Karpas-422 (cell line): Measurements from ENCODE around the gene SERPINI1. TPM values are rescaled to one million over a fixed set of nuclear protein-coding genes. Genes with fewer than 3 reads are reported as not detected.

Experiments
- DNase-seq: peaks from one replicate; pipeline ENCODE4 v3.0.0-alpha.2; 2015
- H2AFZ ChIP-seq: fragments of 200-600 bp; sonication (generic); 2 replicates; pipeline ENCODE4 v1.6.1; 2014; ENCODE audit warnings: antibody characterized with exemption, low read length, mixed read lengths
- H3K27ac ChIP-seq: fragments of 200-600 bp; sonication (generic); 2 replicates; pipeline ENCODE4 v1.5.1; 2014; ENCODE audit warnings: mild to moderate bottlenecking, low read length, moderate library complexity
- H3K27me3 ChIP-seq: fragments of 200-600 bp; sonication (generic); 2 replicates; pipeline ENCODE4 v1.6.1; 2014; ENCODE audit warnings: low read length, mixed read lengths
- H3K36me3 ChIP-seq: fragments of 200-600 bp; sonication (generic); 2 replicates; pipeline ENCODE4 v1.6.1; 2014; ENCODE audit warnings: low read length, mixed read lengths; ENCODE audit not compliant: insufficient read depth
- H3K4me1 ChIP-seq: fragments of 200-600 bp; sonication (generic); 2 replicates; pipeline ENCODE4 v1.6.1; 2014; ENCODE audit warnings: mild to moderate bottlenecking, low read length, mixed read lengths
- H3K4me2 ChIP-seq: fragments of 200-600 bp; sonication (generic); 2 replicates; pipeline ENCODE4 v1.6.1; 2014; ENCODE audit warnings: low read length, low read depth, mild to moderate bottlenecking; ENCODE audit not compliant: poor library complexity, severe bottlenecking
- H3K4me3 ChIP-seq: fragments of 200-600 bp; sonication (generic); 2 replicates; pipeline ENCODE4 v1.5.1; 2014; ENCODE audit warnings: mild to moderate bottlenecking, antibody characterized with exemption, low read length, mixed read lengths
- H3K79me2 ChIP-seq: fragments of 200-600 bp; sonication (generic); 2 replicates; pipeline ENCODE4 v1.6.1; 2014; ENCODE audit warnings: mild to moderate bottlenecking, low read length, mixed read lengths
- H3K9ac ChIP-seq: fragments of 200-600 bp; sonication (generic); 2 replicates; pipeline ENCODE4 v1.6.0; 2014; ENCODE audit warnings: low read length
- H3K9me2 ChIP-seq: fragments of 200-600 bp; sonication (generic), shearing (Covaris generic); replicated peaks from 2 replicates; pipeline ENCODE4 v1.6.0; 2014; ENCODE audit warnings: mild to moderate bottlenecking, low read length, moderate library complexity; ENCODE audit not compliant: insufficient read depth
- H3K9me3 ChIP-seq: fragments of 300-700, 200-600 bp; sonication (generic); 2 replicates; pipeline ENCODE4 v1.6.1; 2014; ENCODE audit warnings: low read length, mixed read lengths
- H4K20me1 ChIP-seq: fragments of 200-600 bp; sonication (generic); 2 replicates; pipeline ENCODE4 v1.6.1; 2014; ENCODE audit warnings: mild to moderate bottlenecking, antibody characterized with exemption, low read length, low read depth; ENCODE audit not compliant: insufficient read depth
- total RNA-seq: library from RNA; depleted of rRNA; stranded (reverse); fragments of >200 nt; shearing (Covaris generic); gene quantifications from 2 replicates; pipeline ENCODE4 v1.2.3, GENCODE V29; 2014; ENCODE audit warnings: low replicate concordance

Gene SERPINI1
- total RNA-seq, 1 experiment from 2014 or later, result not detected

- Histone ChIP-seq H3K79me2 (peaks cover 24% of the 10 kb centered on the region), H3K4me3 (no peak overlapping the region)
- DNase-seq, result no peak
These were observed 1.5 kb downstream of the SERPINI1 start for GRCh38 chr3:167736997-167737396.

DNA sequence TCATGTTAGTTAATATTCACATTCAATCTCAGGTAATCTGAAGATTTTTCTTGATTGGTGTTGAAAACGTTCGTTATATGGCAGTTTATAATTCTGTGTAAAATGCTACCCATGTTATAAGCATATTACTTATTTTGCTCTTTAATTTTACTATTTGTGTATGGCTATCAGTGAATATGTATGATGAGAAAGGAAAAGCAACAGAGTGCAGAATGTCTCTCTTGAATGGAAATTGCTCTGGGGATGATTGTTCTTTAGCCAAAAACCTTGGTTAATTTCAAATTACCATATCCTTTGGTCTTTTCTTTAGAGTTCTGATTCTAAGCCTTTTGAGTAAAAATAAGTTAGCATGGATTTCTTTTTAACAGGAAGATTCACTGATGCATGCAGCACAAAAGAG, 2.5 kb downstream of the SERPINI1 start:
- Histone ChIP-seq H4K20me1 (peaks cover 9% of the 10 kb centered on the region), H3K9ac (no peak overlapping the region), H3K4me1 (peaks cover 22% of the 10 kb centered on the region), H2AFZ (no peak overlapping the region), H3K9me2 (no peaks in the 10 kb centered on the region), H3K27ac (no peak overlapping the region), H3K9me3 (no peaks in the 10 kb centered on the region), H3K4me3 (no peak overlapping the region), H3K36me3 (no peaks in the 10 kb centered on the region), H3K4me2 (no peak overlapping the region), H3K27me3 (no peaks in the 10 kb centered on the region), H3K79me2 (peaks cover 14% of the 10 kb centered on the region)
- DNase-seq, result no peak

More at GRCh38 chr3:167736997-167737396, 1.5 kb downstream of the SERPINI1 start:
- H3K9me3 ChIP-seq, result no peaks in the 10 kb centered on the region
- H3K36me3 ChIP-seq, result peaks cover 5% of the 10 kb centered on the region; the same call in 1 of the 2 replicates
- no peaks in the 10 kb centered on the region for H3K9me2 ChIP-seq
- H3K4me2 ChIP-seq, result peak overlapping the region; percentile 86
- peaks cover 32% of the 10 kb centered on the region for H3K4me1 ChIP-seq
- no peaks in the 10 kb centered on the region for H3K27me3 ChIP-seq
- H2AFZ ChIP-seq, result no peak overlapping the region
- no peak overlapping the region for H3K27ac ChIP-seq
- H4K20me1 ChIP-seq, result peaks cover 19% of the 10 kb centered on the region
- H3K9ac ChIP-seq, result no peak overlapping the region

DNA sequence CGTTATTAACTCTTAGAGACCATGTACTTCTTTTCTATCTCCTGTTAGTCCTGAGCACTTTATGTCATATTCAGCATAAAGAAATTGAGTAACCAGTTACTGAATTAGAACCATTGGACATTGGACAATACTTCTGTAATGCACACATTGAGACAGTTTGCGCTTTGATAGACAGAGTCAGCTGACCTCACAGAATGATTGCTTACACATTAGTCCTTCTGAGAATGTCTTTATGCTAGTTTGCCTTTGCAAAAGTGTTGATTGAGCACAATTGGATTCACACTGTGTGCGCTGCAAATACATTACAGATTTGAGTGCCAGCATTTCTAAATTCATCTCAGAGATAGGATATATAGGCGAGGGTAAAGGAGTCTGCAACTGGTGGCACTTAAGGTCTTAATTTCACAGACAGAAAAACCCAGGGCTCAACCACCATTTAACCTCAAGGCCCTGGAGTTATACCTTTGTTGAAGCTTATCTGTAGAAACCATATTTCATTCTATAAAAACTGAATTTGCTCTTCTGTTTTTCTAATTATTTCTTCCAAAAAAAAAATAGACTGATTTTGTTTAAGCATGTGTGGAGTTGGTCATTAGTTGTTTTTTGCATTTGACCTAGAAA, 3.8 kb downstream of the SERPINI1 start:
- Histone ChIP-seq H3K9ac (no peak overlapping the region), H3K79me2 (peaks cover under 1% of the 10 kb centered on the region), H3K27ac (no peak overlapping the region), H4K20me1 (peaks cover 4% of the 10 kb centered on the region; the same call in 1 of the 2 replicates), H3K36me3 (no peaks in the 10 kb centered on the region), H3K9me2 (no peaks in the 10 kb centered on the region), H3K4me2 (no peak overlapping the region), H3K4me1 (peaks cover 15% of the 10 kb centered on the region), H3K4me3 (no peak overlapping the region), H3K27me3 (no peaks in the 10 kb centered on the region), H3K9me3 (no peaks in the 10 kb centered on the region), H2AFZ (no peak overlapping the region)
- no peak for DNase-seq

GRCh38 chr3:167740961-167741587, 5.6 kb downstream of the SERPINI1 start:
- no peak overlapping the region for H2AFZ ChIP-seq
- no peaks in the 10 kb centered on the region for H3K9me2 ChIP-seq
- peaks cover 4% of the 10 kb centered on the region; the same call in 1 of the 2 replicates for H4K20me1 ChIP-seq
- H3K4me3 ChIP-seq, result no peak overlapping the region
- no peak overlapping the region for H3K4me2 ChIP-seq
- peaks cover 12% of the 10 kb centered on the region for H3K4me1 ChIP-seq
- no peaks in the 10 kb centered on the region for H3K27me3 ChIP-seq
- no peaks in the 10 kb centered on the region for H3K79me2 ChIP-seq
- DNase-seq, result peak; percentile 75
- H3K36me3 ChIP-seq, result no peaks in the 10 kb centered on the region
- H3K9me3 ChIP-seq, result no peaks in the 10 kb centered on the region
- no peak overlapping the region for H3K27ac ChIP-seq
- H3K9ac ChIP-seq, result no peak overlapping the region

GRCh38 chr3:167742338-167742737, 6.8 kb downstream of the SERPINI1 start:
- H3K4me1 ChIP-seq, result peaks cover 11% of the 10 kb centered on the region
- H4K20me1 ChIP-seq, result peaks cover 4% of the 10 kb centered on the region; the same call in 1 of the 2 replicates
- no peaks in the 10 kb centered on the region for H3K9me3 ChIP-seq
- no peak for DNase-seq
- no peak overlapping the region for H2AFZ ChIP-seq
- no peaks in the 10 kb centered on the region for H3K9me2 ChIP-seq
- H3K4me3 ChIP-seq, result no peak overlapping the region
- no peaks in the 10 kb centered on the region for H3K79me2 ChIP-seq
- no peaks in the 10 kb centered on the region for H3K27me3 ChIP-seq
- no peak overlapping the region for H3K27ac ChIP-seq
- H3K36me3 ChIP-seq, result no peaks in the 10 kb centered on the region
- H3K9ac ChIP-seq, result no peak overlapping the region
- no peak overlapping the region for H3K4me2 ChIP-seq

GRCh38 chr3:167743799-167744198, 8.3 kb downstream of the SERPINI1 start:
- DNase-seq, result no peak
- Histone ChIP-seq H3K9me3 (no peaks in the 10 kb centered on the region), H3K9ac (no peak overlapping the region), H2AFZ (no peak overlapping the region), H3K4me1 (peaks cover 11% of the 10 kb centered on the region), H3K9me2 (no peaks in the 10 kb centered on the region), H3K36me3 (no peaks in the 10 kb centered on the region), H3K4me2 (no peak overlapping the region), H3K79me2 (no peaks in the 10 kb centered on the region), H3K27me3 (no peaks in the 10 kb centered on the region), H3K4me3 (no peak overlapping the region), H3K27ac (no peak overlapping the region), H4K20me1 (peaks cover 4% of the 10 kb centered on the region; the same call in 1 of the 2 replicates)

DNA sequence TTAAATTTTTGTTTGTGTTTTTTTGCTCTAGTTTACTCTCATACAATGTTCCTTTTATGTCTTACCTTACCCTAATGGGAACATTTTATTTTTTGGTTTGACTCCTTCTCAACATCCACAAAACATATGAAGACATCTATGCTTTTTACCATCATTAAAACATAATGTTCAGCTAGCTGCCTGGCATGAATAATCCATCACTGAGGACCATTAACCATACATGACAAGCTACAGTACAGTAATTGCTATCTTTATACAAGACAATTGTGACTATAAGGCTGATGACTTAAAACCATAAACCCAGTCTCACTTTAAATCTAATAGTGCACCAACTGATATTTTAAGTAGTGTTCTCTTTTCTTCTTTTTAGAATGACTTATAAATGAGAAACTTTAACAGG, 13.7 kb downstream of the SERPINI1 start:
- Histone ChIP-seq H3K9ac (no peak overlapping the region), H2AFZ (no peak overlapping the region), H3K4me1 (peaks cover 13% of the 10 kb centered on the region), H3K9me2 (no peaks in the 10 kb centered on the region), H3K79me2 (no peaks in the 10 kb centered on the region), H3K9me3 (no peaks in the 10 kb centered on the region), H3K27me3 (no peaks in the 10 kb centered on the region), H3K27ac (no peak overlapping the region), H3K36me3 (no peaks in the 10 kb centered on the region), H3K4me3 (no peak overlapping the region), H4K20me1 (no peaks in the 10 kb centered on the region), H3K4me2 (no peak overlapping the region)
- DNase-seq, result no peak

DNA sequence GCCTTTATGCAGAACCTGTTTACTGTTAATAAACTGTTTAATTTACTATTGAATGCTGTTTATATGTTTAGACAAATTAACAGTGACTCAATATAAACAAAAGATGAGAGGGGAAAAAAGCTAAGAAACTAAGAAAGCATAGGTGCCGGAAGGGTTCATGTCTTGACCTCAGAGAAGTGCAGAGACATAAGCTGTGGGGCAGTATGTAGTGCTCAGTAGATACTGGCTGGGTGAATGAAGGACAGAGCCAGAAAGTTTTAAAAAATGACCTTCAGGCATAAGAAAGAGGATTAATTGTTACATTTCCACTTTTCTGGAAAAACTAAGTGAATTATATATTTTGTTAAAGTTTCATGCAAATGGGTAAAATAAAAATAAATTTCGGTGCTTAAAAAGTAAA, 14.2 kb downstream of the SERPINI1 start:
- Histone ChIP-seq H3K4me1 (peaks cover 13% of the 10 kb centered on the region), H3K4me3 (no peak overlapping the region), H3K9me3 (no peaks in the 10 kb centered on the region), H3K9me2 (no peaks in the 10 kb centered on the region), H2AFZ (no peak overlapping the region), H3K27me3 (no peaks in the 10 kb centered on the region), H3K27ac (no peak overlapping the region), H4K20me1 (no peaks in the 10 kb centered on the region), H3K36me3 (no peaks in the 10 kb centered on the region), H3K79me2 (no peaks in the 10 kb centered on the region), H3K9ac (no peak overlapping the region), H3K4me2 (no peak overlapping the region)
- DNase-seq, result no peak
